ENCODE measurements around the gene MOK. TPM values are rescaled to one million over a fixed set of nuclear protein-coding genes. Genes with fewer than 3 reads are reported as not detected.

Gene MOK
- total RNA-seq, 4 donors from 2014 or later = 1.0 to 23.0 (median 11.9) TPM

- Histone ChIP-seq H3K9me3 (no peaks in the 10 kb centered on the region), H3K27me3 (no peaks in the 10 kb centered on the region), H3K36me3 (no peaks in the 10 kb centered on the region), H3K4me3 (no peak overlapping the region), H3K27ac (no peak overlapping the region), H3K4me1 (no peaks in the 10 kb centered on the region)
- TF ChIP-seq POLR2A (IDR thresholded peaks at IDR 0.05) (no peak), CTCF (IDR thresholded peaks at IDR 0.05) (no peak)
- DNase-seq = no peak
- intact Hi-C loops (cut with DNase I; ENCODE audit: low total_unique reads) = no loop called here
Measured at GRCh38 chr14:102226356-102227125, 78.4 kb downstream of the MOK start.

- Histone ChIP-seq H3K36me3 (no peaks in the 10 kb centered on the region), H3K9me3 (no peaks in the 10 kb centered on the region), H3K4me3 (no peak overlapping the region), H3K4me1 (no peaks in the 10 kb centered on the region), H3K27me3 (no peaks in the 10 kb centered on the region), H3K27ac (no peak overlapping the region)
- intact Hi-C loops (cut with DNase I; ENCODE audit: low total_unique reads) = no loop called here
- TF ChIP-seq CTCF (IDR thresholded peaks at IDR 0.05) (no peak), POLR2A (IDR thresholded peaks at IDR 0.05) (no peak)
- DNase-seq = no peak
Measured at GRCh38 chr14:102225936-102226335, 79.0 kb downstream of the MOK start.

- Histone ChIP-seq H3K27ac (no peak overlapping the region), H3K4me1 (no peaks in the 10 kb centered on the region), H3K36me3 (no peaks in the 10 kb centered on the region), H3K4me3 (no peak overlapping the region), H3K9me3 (no peaks in the 10 kb centered on the region), H3K27me3 (no peaks in the 10 kb centered on the region)
- TF ChIP-seq CTCF (IDR thresholded peaks at IDR 0.05) (no peak), POLR2A (IDR thresholded peaks at IDR 0.05) (no peak)
- DNase-seq = no peak
- intact Hi-C loops (cut with DNase I; ENCODE audit: low total_unique reads) = no loop called here
Measured at GRCh38 chr14:102225386-102225785, 79.6 kb downstream of the MOK start.

- intact Hi-C loops (cut with DNase I; ENCODE audit: low total_unique reads) = no loop called here
- H3K4me1 ChIP-seq = no peaks in the 10 kb centered on the region
- H3K27ac ChIP-seq = no peak overlapping the region
- H3K9me3 ChIP-seq = no peaks in the 10 kb centered on the region
- no peaks in the 10 kb centered on the region for H3K27me3 ChIP-seq
- no peaks in the 10 kb centered on the region for H3K36me3 ChIP-seq
- no peak for TF ChIP-seq POLR2A (IDR thresholded peaks at IDR 0.05)
- no peak overlapping the region for H3K4me3 ChIP-seq
- no peak for DNase-seq
Measured at GRCh38 chr14:102223682-102224081, 81.3 kb downstream of the MOK start.

GRCh38 chr14:102222751-102223150 lies 82.2 kb downstream of the MOK start:
- no peak for DNase-seq
- no peaks in the 10 kb centered on the region for H3K4me1 ChIP-seq
- TF ChIP-seq POLR2A (IDR thresholded peaks at IDR 0.05) (no peak), CTCF (IDR thresholded peaks at IDR 0.05) (no peak)
- no peak overlapping the region for H3K4me3 ChIP-seq
- H3K9me3 ChIP-seq = no peaks in the 10 kb centered on the region
- H3K27ac ChIP-seq = no peak overlapping the region
- H3K27me3 ChIP-seq = no peaks in the 10 kb centered on the region
- H3K36me3 ChIP-seq = no peaks in the 10 kb centered on the region
- intact Hi-C loops (cut with DNase I; ENCODE audit: low total_unique reads) = no loop called here

Measured in uterus (tissue), 4 donors.